Natural killer cell (primary cell): ENCODE results near the gene LDLRAD4. TPM values are rescaled to one million over a fixed set of nuclear protein-coding genes. Genes with fewer than 3 reads are reported as not detected.

ENCODE experiments used
- ATAC-seq, 3 donors: fragments of 150-1000 bp in 2 of 3; fragments of 200-7000 bp in 1 of 3; cut with Tn5 transposase; 1 replicate in 1 of 3; 2 replicates in 2 of 3; pipeline ENCODE4 v1.10.0; 2021; ENCODE audit warnings: mild to moderate bottlenecking in 2 of 3, moderate library complexity in 2 of 3
- DNase-seq, 2 donors: peaks; one replicate each; pipeline versions ENCODE4 v3.0.0 to v3.0.0-alpha.2; 2013 to 2021; ENCODE audit warnings: mixed read lengths in 1 of 2
- H3K27ac ChIP-seq: one replicate; pipeline ENCODE4 v1.5.1; 2013; ENCODE audit warnings: mild to moderate bottlenecking, low read length
- H3K27me3 ChIP-seq: one replicate; pipeline ENCODE4 v1.6.1; 2013; ENCODE audit warnings: low read length; ENCODE audit not compliant: control insufficient read depth, insufficient read depth
- H3K36me3 ChIP-seq: one replicate; pipeline ENCODE4 v1.6.1; 2013; ENCODE audit warnings: low read length; ENCODE audit not compliant: control insufficient read depth, insufficient read depth
- H3K4me1 ChIP-seq: one replicate; pipeline ENCODE4 v1.6.1; 2013; ENCODE audit warnings: low read length; ENCODE audit not compliant: control insufficient read depth, insufficient read depth
- H3K4me3 ChIP-seq: one replicate; pipeline ENCODE4 v1.5.1; 2013; ENCODE audit warnings: low read length
- H3K9me3 ChIP-seq: one replicate; pipeline ENCODE4 v1.6.1; 2013; ENCODE audit warnings: low read length; ENCODE audit not compliant: control insufficient read depth, insufficient read depth
- H3K27ac Mint-ChIP-seq, 2 donors: one replicate each; pipeline ENCODE4 v1.8.0; 2022; ENCODE audit warnings: mild to moderate bottlenecking in 2 of 2, mixed read lengths in 2 of 2, moderate library complexity in 1 of 2
- H3K27me3 Mint-ChIP-seq, 2 donors: one replicate each; pipeline ENCODE4 v1.8.0; 2022; ENCODE audit warnings: low read depth in 2 of 2, mixed read lengths in 2 of 2
- H3K36me3 Mint-ChIP-seq: one replicate; pipeline ENCODE4 v1.8.0; 2022; ENCODE audit warnings: mixed read lengths
- H3K4me1 Mint-ChIP-seq, 2 donors: one replicate each; pipeline ENCODE4 v1.8.0; 2022; ENCODE audit warnings: mixed read lengths in 2 of 2
- H3K4me3 Mint-ChIP-seq: one replicate; pipeline ENCODE4 v1.8.0; 2022; ENCODE audit warnings: mild to moderate bottlenecking, moderate library complexity, mixed read lengths
- H3K9me3 Mint-ChIP-seq, 2 donors: one replicate each; pipeline ENCODE4 v1.8.0; 2022; ENCODE audit warnings: mixed read lengths in 2 of 2
- CTCF ChIP-seq: fragments of 200-600 bp; IDR thresholded peaks from one replicate; pipeline ENCODE4 v1.8.0; 2022; ENCODE audit warnings: antibody characterized with exemption
- WGBS: methylation state at CpG from one replicate; pipeline ENCODE4 v1.1.7; 2013; ENCODE audit warnings: missing lambda C conversion rate; ENCODE audit not compliant: insufficient coverage; 5-methylcytosine and 5-hydroxymethylcytosine counted together
- intact Hi-C: fragments of 100-400 bp; cut with micrococcal nuclease; formaldehyde crosslinking; loops from one replicate; pipeline ENCODE4 v1.14.2; 2022
- total RNA-seq, 4 donors: library from RNA; stranded (reverse); fragments of 120-200 nt in 1 of 4; gene quantifications; one replicate each; pipeline versions ENCODE4 v1.2.3 to v1.2.4, GENCODE V29; 2013 to 2022

LDLRAD4 gene
- total RNA-seq, 3 donors from 2014 or later (not counting 1 experiment from before 2014, with no cell fraction given): 24.0 to 36.3 (median 29.2) TPM

GRCh38 chr18:13437796-13438506 is 219.4 kb downstream of the LDLRAD4 start:
- Mint-ChIP-seq H3K27me3 (peaks cover 0 to 3% of the 10 kb centered on the region in 2 donors), H3K4me1 (peaks cover 12 to 16% of the 10 kb centered on the region in 2 donors), H3K4me3 (peak overlapping the region; percentile 13), H3K36me3 (no peaks in the 10 kb centered on the region), H3K9me3 (no peaks in the 10 kb centered on the region), H3K27ac (no peak overlapping the region)
- Histone ChIP-seq H3K9me3 (no peaks in the 10 kb centered on the region), H3K36me3 (no peaks in the 10 kb centered on the region), H3K27ac (no peak overlapping the region), H3K4me1 (peaks cover 15% of the 10 kb centered on the region), H3K4me3 (no peak overlapping the region), H3K27me3 (no peaks in the 10 kb centered on the region)
- ATAC-seq: no peak
- intact Hi-C loops: no loop called here
- no peak for TF ChIP-seq CTCF
- DNase-seq: peak in 1 of 2 donors; percentile 69
- whole genome bisulfite sequencing: 49% methylated on average over 17 of the region's 17 CpGs

- H3K9me3 Mint-ChIP-seq: no peaks in the 10 kb centered on the region
- H3K4me3 ChIP-seq: no peak overlapping the region
- no peak overlapping the region for H3K27ac ChIP-seq
These were observed 220.0 kb downstream of the LDLRAD4 start for GRCh38 chr18:13438507-13439056.

GRCh38 chr18:13439461-13439860 is 220.9 kb downstream of the LDLRAD4 start:
- 89% methylated on average over 7 of the region's 7 CpGs for WGBS
- Mint-ChIP-seq H3K27ac (no peak overlapping the region), H3K4me1 (peaks cover 16% of the 10 kb centered on the region in 2 donors)

More at GRCh38 chr18:13438507-13439056, 220.0 kb downstream of the LDLRAD4 start:
- 53% methylated on average over 3 of the region's 4 CpGs for WGBS
- no peak for ATAC-seq
- H3K4me1 ChIP-seq: peaks cover 15% of the 10 kb centered on the region
- no peaks in the 10 kb centered on the region for H3K27me3 ChIP-seq
- Mint-ChIP-seq H3K36me3 (no peaks in the 10 kb centered on the region), H3K27ac (no peak overlapping the region), H3K27me3 (peaks cover 0 to 6% of the 10 kb centered on the region in 2 donors), H3K4me3 (peak overlapping the region; percentile 13), H3K4me1 (peaks cover 14 to 16% of the 10 kb centered on the region in 2 donors)
- no peaks in the 10 kb centered on the region for H3K9me3 ChIP-seq
- no peaks in the 10 kb centered on the region for H3K36me3 ChIP-seq
- DNase-seq: peak in 1 of 2 donors; percentile 30
- TF ChIP-seq CTCF: no peak
- intact Hi-C loops: no loop called here

More at GRCh38 chr18:13439461-13439860, 220.9 kb downstream of the LDLRAD4 start:
- H3K9me3 Mint-ChIP-seq: no peaks in the 10 kb centered on the region
- no peak for ATAC-seq
- no peaks in the 10 kb centered on the region for H3K36me3 Mint-ChIP-seq
- Histone ChIP-seq H3K27ac (no peak overlapping the region), H3K27me3 (no peaks in the 10 kb centered on the region), H3K9me3 (no peaks in the 10 kb centered on the region), H3K4me3 (no peak overlapping the region), H3K4me1 (peaks cover 15% of the 10 kb centered on the region), H3K36me3 (no peaks in the 10 kb centered on the region)
- no peak for TF ChIP-seq CTCF
- intact Hi-C loops: no loop called here
- no peak for DNase-seq
- H3K27me3 Mint-ChIP-seq: peaks cover 0 to 8% of the 10 kb centered on the region in 2 donors
- H3K4me3 Mint-ChIP-seq: no peak overlapping the region
